LNCAP (cell line): ENCODE data around the gene BABAM2.

Experiments used
- TF ChIP-seq, protein P1 (sequence below): fragments of 450-650 bp; IDR thresholded peaks from 2 replicates; pipeline ENCODE4 v1.5.1; 2017; ENCODE audit warnings: mild to moderate bottlenecking

The BABAM2 gene

DNA sequence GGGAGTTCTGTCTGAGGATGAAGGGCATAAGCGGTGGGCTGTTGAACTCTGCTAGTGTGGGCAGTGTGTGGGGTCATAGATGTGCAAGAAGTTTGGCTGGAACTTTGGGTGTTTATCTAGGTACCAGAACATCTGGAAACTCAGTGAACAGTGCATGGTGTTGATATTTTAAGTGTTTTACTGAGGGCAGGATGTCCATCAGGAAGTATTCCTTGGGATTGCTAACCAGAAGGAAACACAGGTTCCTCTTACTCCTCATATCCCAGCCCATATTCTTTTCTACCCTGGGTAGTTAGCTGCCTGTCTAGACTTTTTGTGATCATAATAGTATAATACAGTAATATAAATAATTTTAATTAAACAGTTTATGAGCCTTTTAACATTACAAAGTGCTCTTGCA lies 15.5 kb downstream of the BABAM2 start:
- TF ChIP-seq, protein P1, sequence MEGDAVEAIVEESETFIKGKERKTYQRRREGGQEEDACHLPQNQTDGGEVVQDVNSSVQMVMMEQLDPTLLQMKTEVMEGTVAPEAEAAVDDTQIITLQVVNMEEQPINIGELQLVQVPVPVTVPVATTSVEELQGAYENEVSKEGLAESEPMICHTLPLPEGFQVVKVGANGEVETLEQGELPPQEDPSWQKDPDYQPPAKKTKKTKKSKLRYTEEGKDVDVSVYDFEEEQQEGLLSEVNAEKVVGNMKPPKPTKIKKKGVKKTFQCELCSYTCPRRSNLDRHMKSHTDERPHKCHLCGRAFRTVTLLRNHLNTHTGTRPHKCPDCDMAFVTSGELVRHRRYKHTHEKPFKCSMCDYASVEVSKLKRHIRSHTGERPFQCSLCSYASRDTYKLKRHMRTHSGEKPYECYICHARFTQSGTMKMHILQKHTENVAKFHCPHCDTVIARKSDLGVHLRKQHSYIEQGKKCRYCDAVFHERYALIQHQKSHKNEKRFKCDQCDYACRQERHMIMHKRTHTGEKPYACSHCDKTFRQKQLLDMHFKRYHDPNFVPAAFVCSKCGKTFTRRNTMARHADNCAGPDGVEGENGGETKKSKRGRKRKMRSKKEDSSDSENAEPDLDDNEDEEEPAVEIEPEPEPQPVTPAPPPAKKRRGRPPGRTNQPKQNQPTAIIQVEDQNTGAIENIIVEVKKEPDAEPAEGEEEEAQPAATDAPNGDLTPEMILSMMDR: no peak

DNA sequence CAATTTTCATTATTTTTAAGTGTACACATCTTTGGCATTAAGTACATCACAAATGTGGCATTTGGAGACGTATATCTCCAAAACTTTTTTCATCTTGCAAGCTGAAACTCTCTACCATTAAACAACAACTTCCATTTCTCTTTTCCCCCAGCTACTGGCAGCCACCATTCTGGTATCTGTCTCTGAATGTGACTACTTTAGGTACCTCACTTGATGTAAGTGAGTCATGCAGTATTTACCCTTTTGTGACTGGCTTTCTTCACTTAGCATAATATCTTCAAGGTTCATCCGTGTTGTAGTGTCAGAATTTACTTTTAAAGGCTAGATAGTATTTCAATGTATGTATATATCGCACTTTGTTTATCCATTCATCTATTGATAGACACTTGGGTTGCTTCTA lies 17.0 kb downstream of the BABAM2 start:
- TF ChIP-seq, protein P1: no peak

DNA sequence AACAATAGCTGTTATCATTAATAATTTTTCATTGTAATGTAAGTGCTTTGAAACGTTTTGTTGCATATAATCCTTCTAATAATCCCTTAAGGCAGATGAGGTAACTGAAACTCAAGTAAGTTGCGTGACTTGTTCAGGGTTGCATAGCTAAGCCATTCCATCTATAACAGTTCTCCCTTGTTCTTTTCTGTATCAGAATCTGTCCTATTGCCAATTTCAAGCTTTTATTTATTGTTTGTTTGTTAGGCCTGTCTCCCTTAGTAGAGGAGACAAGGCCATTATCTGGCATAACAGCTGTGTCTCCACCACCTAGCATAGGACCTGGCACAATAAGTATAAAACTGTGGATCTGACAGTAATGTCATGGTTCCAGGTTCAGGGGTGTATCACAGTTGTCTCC lies 19.4 kb downstream of the BABAM2 start:
- TF ChIP-seq, protein P1: no peak

DNA sequence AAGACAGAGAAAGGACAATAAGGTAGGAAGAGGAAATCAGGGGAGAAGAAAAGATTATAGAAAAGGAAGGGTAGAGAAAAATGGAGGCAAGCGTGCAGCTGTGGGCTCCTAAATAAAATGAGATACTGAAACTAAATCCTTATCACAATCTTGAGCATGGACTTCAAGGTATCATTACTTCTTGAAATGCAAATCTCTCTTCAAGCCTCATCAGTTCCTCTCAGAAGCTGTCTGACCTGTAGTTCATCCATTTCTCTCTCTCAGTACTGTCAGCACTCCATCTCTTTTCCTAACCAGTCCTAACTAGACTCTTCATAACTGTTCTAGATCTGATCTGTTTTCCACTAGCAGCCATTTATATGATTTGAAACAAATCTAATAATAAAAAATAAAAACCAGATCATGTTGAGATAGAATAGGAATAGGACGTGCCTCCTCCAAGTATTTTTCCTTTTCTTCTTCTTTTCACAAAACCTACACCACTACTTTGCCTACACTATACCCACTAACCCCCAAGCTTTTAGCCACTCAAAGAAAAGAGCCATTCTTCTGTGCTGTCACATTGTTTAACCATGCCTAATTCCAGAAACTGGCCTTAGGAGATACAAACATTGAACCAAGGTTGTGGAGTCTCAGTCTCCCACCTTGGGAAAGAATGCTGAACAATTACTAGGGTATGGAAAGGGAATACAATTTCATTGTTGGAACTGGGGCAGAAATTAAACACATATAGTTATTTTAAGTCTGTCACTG lies 21.1 kb downstream of the BABAM2 start:
- TF ChIP-seq, protein P1: no peak

DNA sequence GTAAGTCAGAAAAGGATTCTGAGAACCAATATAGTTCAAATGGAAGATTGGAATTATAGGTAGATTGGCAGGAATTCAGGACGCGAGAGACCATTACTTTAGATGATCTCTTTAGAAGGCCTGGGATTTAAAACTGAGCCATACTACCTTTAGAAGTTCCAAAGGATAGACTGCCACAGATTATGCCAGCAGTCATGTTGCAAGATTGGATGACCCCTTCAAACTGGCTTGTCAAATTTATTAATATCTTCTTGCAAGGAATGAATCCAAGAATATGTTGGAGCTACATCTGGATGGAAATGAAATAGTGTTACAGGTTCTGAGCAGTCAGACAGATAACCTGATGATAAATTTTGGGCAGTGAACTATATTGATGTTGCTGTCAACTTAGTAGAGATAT lies 22.0 kb downstream of the BABAM2 start:
- TF ChIP-seq, protein P1: no peak

DNA sequence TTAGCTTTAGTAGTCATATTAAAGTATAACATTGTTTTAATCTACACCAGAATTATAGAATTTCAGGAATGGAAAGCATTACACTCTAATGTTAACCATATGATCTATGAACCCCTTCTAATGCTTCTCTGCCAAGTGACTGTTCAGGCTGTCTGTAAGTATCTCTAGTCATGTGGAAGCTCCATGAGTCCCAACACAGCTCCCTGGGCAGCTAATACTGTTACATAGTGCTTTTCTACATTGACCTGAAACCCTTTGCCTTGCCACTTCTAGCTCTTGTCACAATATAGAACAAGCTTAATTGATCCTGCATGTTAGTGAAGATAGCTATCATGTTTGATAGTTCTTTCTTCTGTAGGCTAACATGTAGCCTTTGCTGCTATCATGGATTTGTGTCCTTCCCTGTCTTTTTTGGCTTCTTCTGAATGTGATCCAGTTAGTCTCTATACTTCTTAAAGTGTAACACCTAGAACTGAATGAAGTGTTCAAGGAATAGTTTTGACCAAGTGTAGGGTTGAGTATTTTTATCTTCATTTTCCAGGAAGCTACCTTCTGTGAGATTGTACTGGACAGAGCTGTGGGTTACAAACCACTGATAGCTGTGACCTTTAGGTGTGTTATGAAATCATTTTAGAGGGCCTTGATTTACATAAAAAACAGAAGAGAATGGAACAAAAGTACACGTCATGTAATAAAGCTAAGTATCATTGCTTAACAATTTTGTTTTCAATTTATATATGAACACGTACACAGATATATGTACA lies 23.7 kb downstream of the BABAM2 start:
- TF ChIP-seq, protein P1: no peak

DNA sequence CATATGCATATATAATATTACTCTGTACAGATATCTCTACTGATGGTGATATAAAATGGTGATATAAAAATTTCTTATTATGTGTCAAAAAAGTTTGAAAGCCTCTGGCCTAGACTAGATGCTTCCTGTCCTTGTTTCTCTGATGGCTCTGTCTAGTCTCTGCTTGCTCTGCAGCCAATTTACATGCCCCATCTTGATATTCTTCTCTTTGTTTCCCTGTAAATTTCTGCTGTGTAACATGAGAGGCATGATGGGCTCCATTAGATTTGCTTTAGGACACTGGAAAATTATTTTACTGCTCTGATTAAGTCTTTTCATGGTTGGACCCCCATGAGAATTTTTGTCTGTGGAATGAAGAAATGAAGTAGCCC lies 24.3 kb downstream of the BABAM2 start:
- TF ChIP-seq, protein P1: no peak
